ENCODE results near the gene DAAM1. TPM values are rescaled to one million over a fixed set of nuclear protein-coding genes. Genes with fewer than 3 reads are reported as not detected.

Gene DAAM1
- polyA plus RNA-seq, 1 experiment: 4.7 TPM

- 0 out of 2 replicates have a peak, but pooled peaks cover 1% of the 10 kb centered on the region for H3K36me3 ChIP-seq (ENCODE audit: control insufficient read depth, insufficient read depth, low read length)
- ChIA-PET CTCF (no interaction called here), POLR2A (no interaction called here)
- no peaks in the 10 kb centered on the region for H3K27me3 ChIP-seq (ENCODE audit: control insufficient read depth, insufficient read depth, low read length)
- no peak for TF ChIP-seq CTCF (IDR thresholded peaks at IDR 0.05; ENCODE audit: insufficient read depth, low read depth, low read length)
- no peak overlapping the region for H3K4me3 ChIP-seq (ENCODE audit: low read depth, low read length)
- DNase-seq (ENCODE audit: low read depth): no peak
Measured at GRCh38 chr14:59325906-59326305, 137.4 kb downstream of the DAAM1 start.

GRCh38 chr14:59328454-59328853 is 140.0 kb downstream of the DAAM1 start:
- TF ChIP-seq CTCF (IDR thresholded peaks at IDR 0.05; ENCODE audit: insufficient read depth, low read depth, low read length): no peak
- POLR2A ChIA-PET: no interaction called here
- 0 out of 2 replicates have a peak, but pooled peaks cover 1% of the 10 kb centered on the region for H3K36me3 ChIP-seq (ENCODE audit: control insufficient read depth, insufficient read depth, low read length)
- no peaks in the 10 kb centered on the region for H3K27me3 ChIP-seq (ENCODE audit: control insufficient read depth, insufficient read depth, low read length)
- no peak overlapping the region for H3K4me3 ChIP-seq (ENCODE audit: low read depth, low read length)
- DNase-seq (ENCODE audit: low read depth): no peak
- CTCF ChIA-PET: interaction anchor here (1.2 to 1.3 kb wide), 2 partner anchors 101 to 115 kb away, joined by 3 read pairs; no protein-coding TSS in a partner anchor

GRCh38 chr14:59330455-59330854 is 142.0 kb downstream of the DAAM1 start:
- ChIA-PET POLR2A (no interaction called here), CTCF (interaction anchor here (0.6 to 0.9 kb wide), 2 partner anchors 154 to 727 kb away, joined by 3 read pairs; partner anchors contain the start of gene L3HYPDH)
- DNase-seq (ENCODE audit: low read depth): no peak
- TF ChIP-seq CTCF (IDR thresholded peaks at IDR 0.05; ENCODE audit: insufficient read depth, low read depth, low read length): no peak
- H3K27me3 ChIP-seq (ENCODE audit: control insufficient read depth, insufficient read depth, low read length): no peaks in the 10 kb centered on the region
- H3K36me3 ChIP-seq (ENCODE audit: control insufficient read depth, insufficient read depth, low read length): 0 out of 2 replicates have a peak, but pooled peaks cover 1% of the 10 kb centered on the region
- no peak overlapping the region for H3K4me3 ChIP-seq (ENCODE audit: low read depth, low read length)

GRCh38 chr14:59331217-59331616 is 142.8 kb downstream of the DAAM1 start:
- no peak for DNase-seq (ENCODE audit: low read depth)
- no peak overlapping the region for H3K4me3 ChIP-seq (ENCODE audit: low read depth, low read length)
- H3K36me3 ChIP-seq (ENCODE audit: control insufficient read depth, insufficient read depth, low read length): 0 out of 2 replicates have a peak, but pooled peaks cover 1% of the 10 kb centered on the region
- TF ChIP-seq CTCF (IDR thresholded peaks at IDR 0.05; ENCODE audit: insufficient read depth, low read depth, low read length): no peak
- CTCF ChIA-PET: no interaction called here
- POLR2A ChIA-PET: no interaction called here
- H3K27me3 ChIP-seq (ENCODE audit: control insufficient read depth, insufficient read depth, low read length): no peaks in the 10 kb centered on the region

GRCh38 chr14:59332727-59333126 is 144.3 kb downstream of the DAAM1 start:
- no peak for DNase-seq (ENCODE audit: low read depth)
- Histone ChIP-seq H3K4me3 (ENCODE audit: low read depth, low read length) (no peak overlapping the region), H3K36me3 (ENCODE audit: control insufficient read depth, insufficient read depth, low read length) (0 out of 2 replicates have a peak, but pooled peaks cover 1% of the 10 kb centered on the region), H3K27me3 (ENCODE audit: control insufficient read depth, insufficient read depth, low read length) (no peaks in the 10 kb centered on the region)
- no peak for TF ChIP-seq CTCF (IDR thresholded peaks at IDR 0.05; ENCODE audit: insufficient read depth, low read depth, low read length)
- CTCF ChIA-PET: no interaction called here
- POLR2A ChIA-PET: no interaction called here

Data from BJ (cell line).